PC-9 (cell line): ENCODE results near the gene C18orf63. TPM values are rescaled to one million over a fixed set of nuclear protein-coding genes. Genes with fewer than 3 reads are reported as not detected.

ENCODE experiments used
- BruUV-seq: library from RNA; stranded (reverse); fragments of 400-500 nt; replicated peaks from 2 replicates; lab custom pipeline; 2021; lab: Mats Ljungman, UMichigan
- CTCF ChIA-PET: fragments of 300-600 bp; sonication (Branson Sonifier 250); formaldehyde crosslinking; loops from one replicate; lab custom pipeline; 2022; ENCODE audit warnings: antibody characterized with exemption; lab: Charles Lee
- POLR2A ChIA-PET: fragments of 300-600 bp; sonication (Branson Sonifier 250); formaldehyde crosslinking; loops from one replicate; lab custom pipeline; 2022; ENCODE audit warnings: antibody characterized with exemption; ENCODE audit not compliant: unreplicated experiment; lab: Charles Lee
- DNase-seq, 2 experiments: peaks; one replicate each; pipeline versions ENCODE4 v3.0.0 to v3.0.0-alpha.2; 2015 to 2022; ENCODE audit warnings: mixed read lengths in 1 of 2
- H2AFZ ChIP-seq: fragments of 200-600 bp; sonication (generic); 2 replicates; pipeline ENCODE4 v1.8.1; 2017; ENCODE audit warnings: antibody characterized with exemption
- H3F3A ChIP-seq: fragments of 200-600 bp; sonication (generic); 2 replicates; pipeline ENCODE4 v1.8.1; 2017; ENCODE audit warnings: antibody characterized with exemption, mild to moderate bottlenecking, low read depth; ENCODE audit not compliant: insufficient read depth
- H3K27ac ChIP-seq: fragments of 200-600 bp; sonication (generic); 2 replicates; pipeline ENCODE4 v1.6.1; 2016; ENCODE audit warnings: mixed run types
- H3K27me3 ChIP-seq: fragments of 200-600 bp; sonication (generic); 2 replicates; pipeline ENCODE4 v1.6.1; 2016; ENCODE audit warnings: low read depth, mixed run types; ENCODE audit not compliant: insufficient read depth
- H3K36me3 ChIP-seq: fragments of 200-600 bp; sonication (generic); 2 replicates; pipeline ENCODE4 v1.6.1; 2016; ENCODE audit warnings: low read depth, mixed run types
- H3K4me1 ChIP-seq: fragments of 200-600 bp; sonication (generic); replicated peaks from 2 replicates; pipeline ENCODE4 v1.6.1; 2016; ENCODE audit warnings: mixed run types; ENCODE audit not compliant: insufficient read depth
- H3K4me2 ChIP-seq: fragments of 200-600 bp; sonication (generic); 2 replicates; pipeline ENCODE4 v1.6.1; 2017; ENCODE audit warnings: mixed run types
- H3K4me3 ChIP-seq: fragments of 200-600 bp; sonication (generic); 2 replicates; pipeline ENCODE4 v1.6.1; 2016; ENCODE audit warnings: mixed run types
- H3K79me2 ChIP-seq: fragments of 200-600 bp; sonication (generic); 2 replicates; pipeline ENCODE4 v1.6.1; 2017; ENCODE audit warnings: low read depth, mixed run types
- H3K9me2 ChIP-seq: fragments of 200-600 bp; sonication (generic); 2 replicates; pipeline ENCODE4 v1.8.1; 2017; ENCODE audit warnings: mild to moderate bottlenecking; ENCODE audit not compliant: insufficient read depth
- H3K9me3 ChIP-seq: fragments of 200-600 bp; sonication (generic); 2 replicates; pipeline ENCODE4 v1.8.1; 2016; ENCODE audit warnings: low read depth; ENCODE audit not compliant: insufficient read depth
- H4K20me1 ChIP-seq: fragments of 200-600 bp; sonication (generic); 2 replicates; pipeline ENCODE4 v1.8.1; 2017; ENCODE audit not compliant: insufficient read depth
- EZH2 ChIP-seq: fragments of 200-600 bp; sonication (generic); IDR thresholded peaks from 2 replicates; pipeline ENCODE4 v1.8.0; 2017; ENCODE audit warnings: antibody characterized with exemption, low read depth
- intact Hi-C: fragments of 100-400 bp; cut with micrococcal nuclease; formaldehyde crosslinking; loops from one replicate; pipeline ENCODE4 v1.10.0; 2022; ENCODE audit not compliant: unreplicated experiment
- total RNA-seq: library from RNA; stranded (reverse); gene quantifications from 2 replicates; pipeline ENCODE4 v1.2.3, GENCODE V29; 2021
- TF ChIP-seq, protein P1 (sequence below): fragments of 200-600 bp; sonication (generic); conservative IDR thresholded peaks from 2 replicates; pipeline ENCODE4 v1.6.1; 2017; ENCODE audit warnings: mixed run types, antibody characterized with exemption, mild to moderate bottlenecking, moderate library complexity

The C18orf63 gene
- total RNA-seq, 1 experiment from 2014 or later: not detected

DNA sequence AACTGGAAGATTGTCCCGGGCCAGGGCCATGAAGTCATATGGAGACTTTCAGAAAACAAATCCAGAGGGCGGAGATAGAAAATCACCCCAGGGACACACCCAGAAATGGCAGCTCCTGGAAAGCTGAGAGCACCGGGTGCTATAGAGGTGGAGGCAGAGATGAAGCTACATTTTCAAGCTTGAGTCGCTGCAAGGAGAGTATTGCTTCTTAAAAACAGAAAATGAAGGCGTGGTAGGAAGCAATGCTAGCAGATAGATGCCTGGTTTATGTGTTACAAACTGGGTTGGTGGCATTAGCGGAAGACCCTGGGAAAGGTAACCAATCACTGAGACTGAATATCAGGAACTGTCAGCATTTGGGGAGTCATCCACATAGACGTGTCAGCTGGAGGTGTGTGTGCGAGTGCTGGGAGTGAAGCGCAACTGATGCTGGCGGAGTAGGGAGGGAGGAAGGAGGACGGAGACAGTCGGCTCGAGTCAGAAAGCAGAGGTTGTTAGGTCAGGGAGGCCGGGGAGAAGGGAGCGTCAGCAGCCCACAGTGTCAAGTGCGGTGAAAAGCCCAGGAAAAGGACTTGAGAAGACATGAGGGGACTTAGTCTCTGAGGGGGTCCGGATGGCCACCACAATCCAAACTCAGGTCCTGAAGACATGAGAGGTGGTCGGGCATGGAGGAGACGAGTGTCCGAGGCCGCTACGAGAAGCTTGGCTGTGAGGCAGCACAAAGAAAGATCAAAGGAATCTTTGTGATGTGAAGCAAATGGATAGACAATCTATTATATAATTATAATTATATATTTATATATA lies 45.4 kb downstream of the C18orf63 start:
- Histone ChIP-seq H4K20me1 (no peaks in the 10 kb centered on the region), H3K27ac (no peak overlapping the region), H3K79me2 (no peaks in the 10 kb centered on the region), H3K9me3 (0 out of 2 replicates have a peak, but pooled peaks cover 5% of the 10 kb centered on the region), H3K4me2 (peak overlapping the region; percentile 36; the same call in 1 of the 2 replicates), H3K4me1 (no peaks in the 10 kb centered on the region), H3K27me3 (peaks cover 48% of the 10 kb centered on the region), H3K4me3 (no peak overlapping the region), H3F3A (peaks cover 3% of the 10 kb centered on the region; the same call in 1 of the 2 replicates), H2AFZ (peak overlapping the region; percentile 19; the same call in 1 of the 2 replicates), H3K9me2 (no peaks in the 10 kb centered on the region), H3K36me3 (no peaks in the 10 kb centered on the region)
- no peak for TF ChIP-seq EZH2
- TF ChIP-seq, protein P1, sequence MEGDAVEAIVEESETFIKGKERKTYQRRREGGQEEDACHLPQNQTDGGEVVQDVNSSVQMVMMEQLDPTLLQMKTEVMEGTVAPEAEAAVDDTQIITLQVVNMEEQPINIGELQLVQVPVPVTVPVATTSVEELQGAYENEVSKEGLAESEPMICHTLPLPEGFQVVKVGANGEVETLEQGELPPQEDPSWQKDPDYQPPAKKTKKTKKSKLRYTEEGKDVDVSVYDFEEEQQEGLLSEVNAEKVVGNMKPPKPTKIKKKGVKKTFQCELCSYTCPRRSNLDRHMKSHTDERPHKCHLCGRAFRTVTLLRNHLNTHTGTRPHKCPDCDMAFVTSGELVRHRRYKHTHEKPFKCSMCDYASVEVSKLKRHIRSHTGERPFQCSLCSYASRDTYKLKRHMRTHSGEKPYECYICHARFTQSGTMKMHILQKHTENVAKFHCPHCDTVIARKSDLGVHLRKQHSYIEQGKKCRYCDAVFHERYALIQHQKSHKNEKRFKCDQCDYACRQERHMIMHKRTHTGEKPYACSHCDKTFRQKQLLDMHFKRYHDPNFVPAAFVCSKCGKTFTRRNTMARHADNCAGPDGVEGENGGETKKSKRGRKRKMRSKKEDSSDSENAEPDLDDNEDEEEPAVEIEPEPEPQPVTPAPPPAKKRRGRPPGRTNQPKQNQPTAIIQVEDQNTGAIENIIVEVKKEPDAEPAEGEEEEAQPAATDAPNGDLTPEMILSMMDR: no peak
- BruUV-seq: no TSS peak
- CTCF ChIA-PET: interaction anchor here (0.6 kb wide), 1 partner anchor 190 kb away, joined by 3 read pairs; no protein-coding TSS in a partner anchor
- POLR2A ChIA-PET: no interaction called here
- no peak for DNase-seq
- intact Hi-C loops: no loop called here

DNA sequence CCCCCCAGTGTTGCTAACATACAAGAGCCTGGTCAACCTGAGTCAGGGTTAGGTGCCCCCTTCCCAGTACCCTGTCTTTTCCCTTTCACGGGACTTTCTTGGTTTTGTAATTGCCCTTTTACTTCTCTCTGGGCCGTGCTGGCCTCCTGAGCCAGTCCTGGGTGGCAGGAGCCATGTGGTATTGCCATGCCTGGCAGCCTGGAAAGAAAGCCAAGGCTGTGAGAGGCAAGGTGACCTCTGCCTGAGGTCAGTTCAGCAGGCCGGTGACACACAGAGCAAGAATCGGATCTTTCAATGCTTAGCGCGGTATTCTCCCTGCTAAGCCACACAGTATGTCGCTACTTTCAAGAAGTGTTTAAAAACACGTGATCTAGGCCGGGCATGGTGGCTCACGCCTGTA lies 52.3 kb downstream of the C18orf63 start:
- H3K4me2 ChIP-seq: no peak overlapping the region
- no peak overlapping the region for H2AFZ ChIP-seq
- H3K27me3 ChIP-seq: peaks cover 74% of the 10 kb centered on the region
- H3K79me2 ChIP-seq: no peaks in the 10 kb centered on the region
- CTCF ChIA-PET: no interaction called here
- no peak overlapping the region for H3K4me3 ChIP-seq
- intact Hi-C loops: no loop called here
- DNase-seq: no peak
- H3F3A ChIP-seq: no peaks in the 10 kb centered on the region
- no peaks in the 10 kb centered on the region for H3K9me2 ChIP-seq
- no peaks in the 10 kb centered on the region for H3K36me3 ChIP-seq
- no peaks in the 10 kb centered on the region for H3K4me1 ChIP-seq
- BruUV-seq: no TSS peak
- no peak overlapping the region for H3K27ac ChIP-seq
- no peaks in the 10 kb centered on the region for H3K9me3 ChIP-seq
- H4K20me1 ChIP-seq: no peaks in the 10 kb centered on the region
- no peak for TF ChIP-seq EZH2
- POLR2A ChIA-PET: no interaction called here

DNA sequence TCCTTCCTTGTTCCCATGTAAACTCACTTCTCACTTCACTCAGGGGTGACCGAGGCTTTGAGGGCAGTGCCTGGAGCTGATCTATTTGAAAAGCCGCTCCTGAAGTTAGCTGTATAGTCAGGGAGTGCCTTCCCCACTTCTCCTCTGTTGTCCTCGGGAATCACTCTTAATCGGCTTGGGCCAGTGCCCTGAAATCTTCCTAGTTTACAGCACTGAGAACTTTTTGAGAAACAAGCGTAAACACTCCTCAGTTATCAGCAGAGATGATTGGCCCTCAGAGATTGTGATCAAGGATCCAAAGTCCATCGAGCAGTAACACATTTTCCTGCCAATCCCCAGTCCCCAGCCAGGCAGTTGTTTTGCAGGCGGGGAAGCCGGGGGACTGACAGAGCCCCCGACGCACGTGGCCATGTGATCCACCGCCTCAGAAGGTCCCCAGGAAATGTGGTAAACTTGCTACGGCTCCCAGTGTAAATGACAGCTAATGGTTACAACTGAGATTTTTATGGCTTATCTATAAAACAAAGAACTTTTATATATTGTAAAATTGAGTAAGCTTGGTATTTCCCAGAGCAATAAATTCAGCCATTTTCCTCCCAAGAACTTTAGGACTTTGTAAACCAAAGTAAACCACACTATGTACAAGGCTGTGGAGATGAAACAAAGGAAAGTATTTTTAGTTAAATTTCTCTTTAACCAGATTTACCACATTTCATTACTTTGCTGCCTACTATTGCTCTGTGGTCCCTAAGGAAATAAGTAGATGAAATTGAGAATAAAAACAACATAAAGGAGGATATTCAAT lies 53.5 kb downstream of the C18orf63 start:
- no peaks in the 10 kb centered on the region for H3K9me2 ChIP-seq
- H3K27ac ChIP-seq: no peak overlapping the region
- H3K79me2 ChIP-seq: no peaks in the 10 kb centered on the region
- H3K9me3 ChIP-seq: no peaks in the 10 kb centered on the region
- no TSS peak for BruUV-seq
- H3F3A ChIP-seq: no peaks in the 10 kb centered on the region
- H2AFZ ChIP-seq: no peak overlapping the region
- H3K4me2 ChIP-seq: no peak overlapping the region
- POLR2A ChIA-PET: no interaction called here
- intact Hi-C loops: no loop called here
- no peaks in the 10 kb centered on the region for H3K36me3 ChIP-seq
- peaks cover 80% of the 10 kb centered on the region for H3K27me3 ChIP-seq
- no peak overlapping the region for H3K4me3 ChIP-seq
- H4K20me1 ChIP-seq: no peaks in the 10 kb centered on the region
- H3K4me1 ChIP-seq: no peaks in the 10 kb centered on the region
- CTCF ChIA-PET: no interaction called here
- DNase-seq: no peak
- no peak for TF ChIP-seq EZH2
- TF ChIP-seq, protein P1: no peak
